ACC112 (cell line): Measurements from ENCODE around the gene PRDM8.
A peak's percentile ranks its signal among the peaks of the same experiment; 100 is the strongest.

ENCODE experiments used
- H2AFZ ChIP-seq: fragments of 200-600 bp; sonication (generic); one replicate; pipeline ENCODE4 v1.6.0; 2017; ENCODE audit warnings: antibody characterized with exemption, low read length; ENCODE audit not compliant: unreplicated experiment
- H3K27ac ChIP-seq: fragments of 200-600 bp; sonication (generic); 2 replicates; pipeline ENCODE4 v1.5.1; 2014; ENCODE audit warnings: low read depth, mild to moderate bottlenecking, antibody characterized with exemption, low read length, moderate library complexity
- H3K27me3 ChIP-seq: fragments of 200-600 bp; sonication (generic); 2 replicates; pipeline ENCODE4 v1.6.1; 2014; ENCODE audit warnings: mild to moderate bottlenecking, antibody characterized with exemption, low read length, moderate library complexity, mixed read lengths; ENCODE audit not compliant: insufficient read depth
- H3K36me3 ChIP-seq: fragments of 200-600 bp; sonication (generic); 2 replicates; pipeline ENCODE4 v1.6.1; 2016; ENCODE audit warnings: mild to moderate bottlenecking, antibody characterized with exemption, low read length, moderate library complexity, mixed read lengths; ENCODE audit not compliant: insufficient read depth
- H3K4me1 ChIP-seq: fragments of 200-600 bp; sonication (generic); one replicate; pipeline ENCODE4 v1.6.1; 2016; ENCODE audit warnings: low read length, mixed read lengths; ENCODE audit not compliant: insufficient read depth, unreplicated experiment, control insufficient read depth
- H3K4me3 ChIP-seq: fragments of 200-600 bp; sonication (generic); 2 replicates; pipeline ENCODE4 v1.5.1; 2014; ENCODE audit warnings: mild to moderate bottlenecking, low read depth, low read length
- H3K79me2 ChIP-seq: fragments of 200-600 bp; sonication (generic); one replicate; pipeline ENCODE4 v1.6.0; 2016; ENCODE audit warnings: low read length; ENCODE audit not compliant: control insufficient read depth, unreplicated experiment, insufficient read depth

The PRDM8 gene

GRCh38 chr4:80196922-80197573 lies at the start of gene PRDM8:
PRDM8 (plus strand) TSS chr4:80197503; CDS start chr4:80200081, 2,578 bp downstream.
- H3K36me3 ChIP-seq, result no peaks in the 10 kb centered on the region
- no peak within 1 kb of the TSS for H2AFZ ChIP-seq
- H3K79me2 ChIP-seq, result peaks cover 14% of the 10 kb centered on the region
- H3K4me3 ChIP-seq, result no peak within 1 kb of the TSS
- no peaks in the 10 kb centered on the region for H3K27me3 ChIP-seq
- peaks cover 17% of the 10 kb centered on the region for H3K4me1 ChIP-seq
- no peak within 1 kb of the TSS for H3K27ac ChIP-seq

GRCh38 chr4:80150387-80151180 lies 46.7 kb upstream of the PRDM8 start:
- no peak overlapping the region for H2AFZ ChIP-seq
- peaks cover 18% of the 10 kb centered on the region for H3K4me1 ChIP-seq
- H3K27ac ChIP-seq, result no peak overlapping the region
- no peaks in the 10 kb centered on the region for H3K79me2 ChIP-seq
- no peaks in the 10 kb centered on the region for H3K27me3 ChIP-seq
- no peak overlapping the region for H3K4me3 ChIP-seq
- no peaks in the 10 kb centered on the region for H3K36me3 ChIP-seq

DNA sequence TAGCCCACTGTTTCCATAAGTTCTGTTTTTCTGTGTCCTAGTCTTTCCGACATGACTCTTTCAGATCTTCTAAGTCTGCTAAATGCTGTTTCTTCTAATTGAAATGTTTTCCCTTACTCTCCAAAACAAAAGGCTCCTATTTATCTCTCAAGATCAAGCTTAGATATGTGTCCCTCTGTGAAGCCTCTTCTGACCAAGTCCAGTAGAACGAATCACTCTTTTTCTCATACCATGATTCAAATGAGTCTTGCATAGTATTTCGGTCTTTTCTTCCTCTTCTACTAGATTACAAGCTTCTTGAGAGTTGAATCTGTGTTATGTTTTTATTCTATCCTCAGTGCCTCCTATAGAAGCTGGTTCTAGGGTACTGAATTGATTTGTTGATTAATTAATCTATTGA lies 45.3 kb upstream of the PRDM8 start:
- no peak overlapping the region for H3K4me3 ChIP-seq
- no peaks in the 10 kb centered on the region for H3K36me3 ChIP-seq
- H2AFZ ChIP-seq, result no peak overlapping the region
- no peak overlapping the region for H3K27ac ChIP-seq
- H3K27me3 ChIP-seq, result no peaks in the 10 kb centered on the region
- H3K4me1 ChIP-seq, result peaks cover 23% of the 10 kb centered on the region
- H3K79me2 ChIP-seq, result no peaks in the 10 kb centered on the region

GRCh38 chr4:80153874-80154544 lies 43.3 kb upstream of the PRDM8 start:
- no peaks in the 10 kb centered on the region for H3K36me3 ChIP-seq
- peak overlapping the region; percentile 42; the same call in 1 of the 2 replicates for H3K4me3 ChIP-seq
- no peaks in the 10 kb centered on the region for H3K27me3 ChIP-seq
- peak overlapping the region; percentile 16 for H2AFZ ChIP-seq
- peaks cover 23% of the 10 kb centered on the region for H3K4me1 ChIP-seq
- peak overlapping the region; percentile 31; the same call in 1 of the 2 replicates for H3K27ac ChIP-seq
- H3K79me2 ChIP-seq, result no peaks in the 10 kb centered on the region

GRCh38 chr4:80154545-80154933 lies 42.8 kb upstream of the PRDM8 start:
- Histone ChIP-seq H2AFZ (peak overlapping the region; percentile 16), H3K79me2 (no peaks in the 10 kb centered on the region)

GRCh38 chr4:80155316-80155982 lies 41.9 kb upstream of the PRDM8 start:
- H3K4me1 ChIP-seq, result peaks cover 23% of the 10 kb centered on the region
- no peak overlapping the region for H3K27ac ChIP-seq
- no peaks in the 10 kb centered on the region for H3K36me3 ChIP-seq
- no peaks in the 10 kb centered on the region for H3K27me3 ChIP-seq
- no peak overlapping the region for H2AFZ ChIP-seq
- no peaks in the 10 kb centered on the region for H3K79me2 ChIP-seq
- no peak overlapping the region for H3K4me3 ChIP-seq

More at GRCh38 chr4:80154545-80154933, 42.8 kb upstream of the PRDM8 start:
- peaks cover 23% of the 10 kb centered on the region for H3K4me1 ChIP-seq
- H3K4me3 ChIP-seq, result peak overlapping the region; percentile 42; the same call in 1 of the 2 replicates
- H3K27ac ChIP-seq, result peak overlapping the region; percentile 31; the same call in 1 of the 2 replicates
- H3K27me3 ChIP-seq, result no peaks in the 10 kb centered on the region
- no peaks in the 10 kb centered on the region for H3K36me3 ChIP-seq

- Histone ChIP-seq H3K79me2 (no peaks in the 10 kb centered on the region), H3K36me3 (no peaks in the 10 kb centered on the region), H2AFZ (no peak overlapping the region), H3K4me3 (no peak overlapping the region), H3K27ac (no peak overlapping the region), H3K27me3 (no peaks in the 10 kb centered on the region), H3K4me1 (peaks cover 23% of the 10 kb centered on the region)
Observed at GRCh38 chr4:80156410-80156809, 40.9 kb upstream of the PRDM8 start.

- no peak overlapping the region for H3K4me3 ChIP-seq
- no peak overlapping the region for H3K27ac ChIP-seq
- H3K4me1 ChIP-seq, result no peaks in the 10 kb centered on the region
- H3K36me3 ChIP-seq, result no peaks in the 10 kb centered on the region
- H3K79me2 ChIP-seq, result no peaks in the 10 kb centered on the region
- H2AFZ ChIP-seq, result no peak overlapping the region
- H3K27me3 ChIP-seq, result no peaks in the 10 kb centered on the region
Observed at GRCh38 chr4:80161413-80162058, 35.8 kb upstream of the PRDM8 start.

DNA sequence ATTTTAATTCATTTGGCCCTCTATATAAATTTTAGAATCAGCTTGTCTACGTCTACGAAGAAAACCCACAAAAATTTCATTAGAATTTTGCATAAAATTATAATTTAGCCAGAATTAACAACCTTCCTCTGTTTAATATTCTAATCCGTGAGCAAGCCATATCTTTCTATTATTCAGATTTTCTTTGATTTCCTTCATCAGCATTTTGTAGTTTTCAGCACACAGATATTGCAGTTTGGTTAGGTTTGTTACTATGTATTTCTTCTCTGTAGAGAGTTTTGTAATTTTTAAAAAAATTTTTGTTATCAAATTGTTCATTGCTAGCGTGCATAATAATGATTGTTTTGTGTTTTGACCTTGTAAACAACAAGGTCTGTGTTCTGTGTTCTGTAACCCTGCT lies 34.9 kb upstream of the PRDM8 start:
- H3K36me3 ChIP-seq, result no peaks in the 10 kb centered on the region
- no peak overlapping the region for H2AFZ ChIP-seq
- H3K27me3 ChIP-seq, result no peaks in the 10 kb centered on the region
- no peak overlapping the region for H3K27ac ChIP-seq
- H3K4me1 ChIP-seq, result no peaks in the 10 kb centered on the region
- no peak overlapping the region for H3K4me3 ChIP-seq
- no peaks in the 10 kb centered on the region for H3K79me2 ChIP-seq

GRCh38 chr4:80165855-80166254 lies 31.4 kb upstream of the PRDM8 start:
- Histone ChIP-seq H3K27ac (no peak overlapping the region), H3K4me1 (no peaks in the 10 kb centered on the region), H3K36me3 (no peaks in the 10 kb centered on the region), H3K4me3 (no peak overlapping the region), H3K27me3 (no peaks in the 10 kb centered on the region), H3K79me2 (no peaks in the 10 kb centered on the region), H2AFZ (no peak overlapping the region)
